Caki2 (cell line): Measurements from ENCODE around the gene REN. TPM values are rescaled to one million over a fixed set of nuclear protein-coding genes. Genes with fewer than 3 reads are reported as not detected.

Source experiments
- DNase-seq: peaks from one replicate; pipeline ENCODE4 v3.0.0-alpha.2; 2015; ENCODE audit warnings: low read depth
- in situ Hi-C: cut with HindIII; loops from 2 replicates; pipeline ENCODE4 v1.10.0; 2016; ENCODE audit warnings: low sequenced_read_pairs, low pct_unique_long_range_greater_than_20kb, mixed read lengths
- total RNA-seq: library from RNA; depleted of rRNA; stranded (reverse); fragments of >200 nt; shearing (Covaris generic); gene quantifications from 2 replicates; pipeline ENCODE4 v1.2.3, GENCODE V29; 2014; ENCODE audit warnings: low replicate concordance

The REN gene
- total RNA-seq, 1 experiment from 2014 or later = not detected

DNA sequence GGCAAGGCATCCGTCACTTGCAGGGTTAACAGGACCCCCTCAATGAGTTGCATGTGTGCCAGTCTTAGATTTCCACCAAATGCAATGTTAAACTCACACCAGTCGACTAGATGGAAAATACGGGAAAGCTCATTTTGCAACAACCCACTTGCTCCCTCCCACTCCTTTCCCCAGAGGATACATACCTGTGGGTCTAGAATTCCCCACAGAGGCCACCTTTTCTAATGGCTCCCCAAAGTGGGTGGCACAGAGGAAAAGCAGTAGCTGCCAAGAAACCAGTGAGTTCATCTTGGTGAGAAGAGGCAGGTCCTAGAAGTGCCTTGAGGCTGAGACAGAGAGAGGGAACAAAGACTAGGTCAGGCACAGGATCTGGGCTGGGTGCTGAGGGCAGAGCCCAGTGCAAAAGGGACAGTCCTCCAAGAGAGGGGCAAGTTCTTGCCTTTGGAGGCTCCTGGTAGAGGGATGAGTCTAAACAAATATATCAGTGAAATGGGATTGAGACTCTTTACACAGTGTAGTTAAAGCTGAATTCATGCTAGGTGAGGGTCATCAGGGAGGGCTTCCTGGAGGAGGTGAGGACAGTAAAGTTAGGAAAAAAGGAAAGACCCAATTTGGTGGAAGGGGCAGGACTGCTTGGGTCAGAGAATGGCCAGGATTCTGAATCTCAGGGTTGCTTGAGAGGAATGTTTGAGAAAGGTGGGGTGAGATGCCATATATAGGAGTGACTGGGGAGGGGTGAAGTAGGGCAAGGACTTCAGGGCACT lies 26.6 kb upstream of the REN start:
- DNase-seq = no peak
- in situ Hi-C loops = no loop called here

DNA sequence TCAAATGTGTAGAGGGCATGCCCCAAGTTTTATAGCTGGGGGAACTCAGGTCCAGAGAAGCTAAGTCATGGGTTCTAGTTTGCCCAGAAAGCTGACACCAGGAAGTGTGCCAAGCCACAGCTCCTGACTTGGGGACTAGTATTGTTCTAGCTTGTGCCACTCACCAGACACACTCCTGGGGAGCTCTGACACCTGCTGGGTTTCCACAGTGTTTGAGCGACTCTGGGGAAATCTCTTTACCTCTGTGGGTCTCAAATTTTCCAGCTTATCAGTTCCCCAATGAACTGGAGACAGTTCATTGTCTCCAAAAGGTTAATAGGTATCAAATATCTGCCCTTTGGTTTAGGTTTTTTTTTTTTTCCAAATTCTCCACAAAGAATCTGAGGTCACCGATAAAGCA lies 25.9 kb upstream of the REN start:
- no peak for DNase-seq
- in situ Hi-C loops = no loop called here

- DNase-seq = no peak
- in situ Hi-C loops = no loop called here
These were observed 25.3 kb upstream of the REN start for GRCh38 chr1:204191456-204191855.

DNA sequence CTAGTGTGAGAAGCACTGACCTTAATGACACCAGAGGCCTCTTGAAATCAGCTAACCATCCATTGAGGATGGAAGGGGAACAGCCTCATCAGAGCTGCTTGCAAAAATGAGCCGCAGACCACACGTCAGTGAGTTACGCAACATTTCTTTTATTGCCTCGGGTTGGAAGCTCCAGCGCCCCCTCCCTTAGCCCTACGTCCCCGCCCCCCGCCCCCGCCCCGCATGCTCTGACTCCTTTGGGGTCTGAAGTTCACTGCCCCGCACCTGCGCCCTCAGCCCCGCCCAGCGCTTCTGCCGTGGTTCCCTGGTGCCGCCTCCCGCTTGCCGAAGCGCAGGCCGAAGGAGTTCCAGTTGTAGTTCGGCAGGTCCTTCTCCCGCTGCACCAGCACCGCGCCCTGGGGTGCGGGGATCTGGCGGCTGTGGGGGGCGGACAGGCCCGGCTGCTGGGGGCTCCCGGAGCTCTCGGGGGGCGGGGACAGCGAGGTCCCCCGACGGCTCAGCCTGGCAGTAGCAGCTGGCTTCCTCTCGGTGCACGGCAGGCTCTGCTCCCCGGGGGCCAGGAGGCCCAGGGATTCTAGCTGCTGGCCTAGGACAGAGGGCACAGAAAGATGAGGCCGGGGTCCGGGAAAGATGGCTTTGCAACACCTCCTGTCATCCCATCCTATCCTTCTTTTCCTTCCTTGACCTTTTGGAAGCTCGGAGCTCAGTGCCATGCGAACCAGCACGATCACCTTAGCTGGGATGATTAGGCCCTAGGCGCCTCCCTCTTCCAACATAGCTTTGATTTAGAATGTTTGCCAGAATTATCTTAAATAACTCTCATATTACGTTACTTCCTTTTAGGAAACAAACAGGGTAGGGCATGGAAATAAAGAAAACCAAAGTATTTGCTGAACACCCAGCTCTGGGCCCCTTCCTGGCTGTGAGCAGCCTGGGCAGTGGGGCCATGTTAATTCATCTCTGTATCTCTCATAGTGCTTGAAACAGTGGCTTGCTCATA lies 24.4 kb upstream of the REN start:
- DNase-seq = no peak
- in situ Hi-C loops = no loop called here

GRCh38 chr1:204188959-204189639 lies 23.0 kb upstream of the REN start:
- in situ Hi-C loops = no loop called here
- DNase-seq = no peak

DNA sequence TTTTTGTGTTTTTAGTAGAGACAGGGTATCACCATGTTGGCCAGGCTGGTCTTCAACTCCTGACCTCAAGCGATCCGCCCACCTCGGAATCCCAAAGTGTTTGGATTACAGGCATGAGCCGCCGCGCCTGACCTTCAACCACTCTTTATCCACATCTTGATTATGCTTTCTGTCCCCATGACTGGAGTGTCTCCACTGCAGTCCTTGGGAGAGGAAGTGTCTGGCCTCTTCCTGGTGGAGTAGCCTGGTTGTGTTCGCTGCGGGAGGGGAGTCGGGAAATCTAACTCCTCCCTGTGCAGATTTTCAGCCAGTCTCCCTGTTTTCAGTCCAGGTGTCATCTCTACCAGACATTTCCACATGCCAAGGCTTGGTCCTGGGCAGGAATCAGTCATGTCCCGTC lies 20.5 kb upstream of the REN start:
- in situ Hi-C loops = no loop called here
- DNase-seq = no peak

DNA sequence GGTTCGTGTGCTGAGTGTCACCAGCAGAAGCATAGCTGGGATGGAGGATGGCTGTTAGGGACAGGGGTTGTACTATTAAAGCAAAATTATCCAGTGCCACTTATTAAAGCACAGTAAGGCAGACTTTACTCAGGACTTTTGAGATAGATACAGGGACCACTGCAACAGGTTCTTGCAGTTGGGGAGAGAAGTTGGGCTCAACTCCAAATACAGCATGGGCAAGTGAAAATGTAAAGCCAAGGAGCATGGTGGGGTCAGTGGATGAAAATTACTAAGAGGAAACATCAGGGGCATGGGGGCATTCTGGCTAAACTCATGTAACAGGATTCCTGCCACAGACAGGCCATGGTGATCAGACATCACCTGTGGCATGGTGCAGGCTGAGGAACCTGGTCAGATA lies 15.0 kb upstream of the REN start:
- in situ Hi-C loops = no loop called here
- DNase-seq = no peak

DNA sequence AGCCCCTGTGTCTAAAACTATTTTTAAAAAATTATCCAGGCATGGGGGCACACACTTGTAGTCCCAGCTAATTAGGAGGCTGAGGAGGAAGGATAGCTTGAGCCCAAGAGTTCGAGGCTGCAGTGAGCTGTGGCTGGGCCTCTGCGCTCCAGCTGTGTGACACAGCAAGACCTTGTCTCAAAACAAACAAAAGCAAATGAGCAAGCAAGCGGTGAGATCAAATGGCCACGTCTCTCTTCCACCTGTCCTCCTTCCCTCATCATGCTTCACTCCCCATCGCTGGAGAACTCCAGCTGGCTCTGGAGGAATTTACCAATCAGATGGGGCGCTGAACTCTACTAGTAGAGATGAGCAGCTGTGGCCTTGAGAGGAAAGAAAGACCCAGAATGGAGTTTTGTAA lies 14.0 kb upstream of the REN start:
- no peak for DNase-seq
- in situ Hi-C loops = no loop called here

DNA sequence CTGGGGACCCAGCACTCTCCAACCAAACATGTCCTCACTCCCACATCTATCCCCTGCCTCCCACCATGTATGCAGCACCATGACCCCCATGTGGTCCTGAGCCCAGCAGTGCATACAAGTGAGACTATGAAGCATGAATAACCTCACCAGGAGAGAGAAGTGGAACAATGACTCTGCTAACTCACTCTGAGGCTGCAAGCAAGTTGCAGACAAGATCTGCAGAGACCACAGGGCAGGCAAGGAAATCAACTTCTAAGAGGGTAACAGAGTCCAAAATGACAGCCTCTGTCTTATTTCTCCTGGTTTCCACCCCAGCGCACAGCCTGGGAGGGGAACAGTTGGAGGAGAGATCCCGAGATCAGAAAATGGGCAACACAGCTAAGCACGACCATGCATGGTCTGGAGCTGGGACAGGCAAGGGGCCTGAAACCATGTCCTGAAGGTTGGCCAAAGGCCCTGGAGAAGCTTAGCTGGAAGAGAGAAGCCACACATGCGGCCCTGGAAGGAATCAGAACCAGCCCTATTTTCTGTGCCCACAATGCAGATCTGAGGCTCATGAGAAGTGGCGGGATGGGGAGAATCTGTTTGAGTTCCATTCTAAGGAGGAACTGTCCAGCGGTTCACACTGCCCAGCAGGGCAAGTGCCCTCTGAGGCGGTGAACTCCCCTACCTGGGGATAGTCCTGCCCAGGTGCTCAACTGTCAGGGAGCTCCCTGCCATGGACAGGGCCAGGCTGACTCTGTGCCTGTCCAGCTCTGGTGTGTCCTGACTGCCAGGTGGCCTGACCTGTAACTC lies 12.5 kb upstream of the REN start:
- no peak for DNase-seq
- in situ Hi-C loops = no loop called here

- in situ Hi-C loops = no loop called here
- DNase-seq = no peak
These were observed 11.0 kb upstream of the REN start for GRCh38 chr1:204177133-204177532.

DNA sequence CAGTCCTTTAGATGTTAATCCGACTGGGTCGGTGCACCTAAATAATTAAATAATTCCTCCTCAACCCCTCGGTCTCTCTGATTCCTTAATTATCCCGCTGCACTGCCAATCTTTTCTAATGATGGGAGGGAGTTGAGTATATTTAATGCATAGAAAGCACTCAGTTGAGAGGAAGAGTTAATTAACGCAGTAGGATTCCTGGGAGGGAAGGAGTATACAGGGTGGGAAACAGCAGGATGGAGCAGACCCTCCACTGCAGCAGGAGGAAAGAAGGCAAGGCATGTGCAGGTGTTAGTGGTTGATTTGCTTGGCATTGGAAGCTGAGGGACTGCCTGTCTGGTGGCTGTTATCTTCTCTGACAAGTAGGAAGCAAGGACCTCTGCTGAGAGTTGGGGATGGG lies 9.9 kb upstream of the REN start:
- no peak for DNase-seq
- in situ Hi-C loops = no loop called here

- DNase-seq = no peak
- in situ Hi-C loops = no loop called here
These were observed 8.8 kb upstream of the REN start for GRCh38 chr1:204174958-204175357.

DNA sequence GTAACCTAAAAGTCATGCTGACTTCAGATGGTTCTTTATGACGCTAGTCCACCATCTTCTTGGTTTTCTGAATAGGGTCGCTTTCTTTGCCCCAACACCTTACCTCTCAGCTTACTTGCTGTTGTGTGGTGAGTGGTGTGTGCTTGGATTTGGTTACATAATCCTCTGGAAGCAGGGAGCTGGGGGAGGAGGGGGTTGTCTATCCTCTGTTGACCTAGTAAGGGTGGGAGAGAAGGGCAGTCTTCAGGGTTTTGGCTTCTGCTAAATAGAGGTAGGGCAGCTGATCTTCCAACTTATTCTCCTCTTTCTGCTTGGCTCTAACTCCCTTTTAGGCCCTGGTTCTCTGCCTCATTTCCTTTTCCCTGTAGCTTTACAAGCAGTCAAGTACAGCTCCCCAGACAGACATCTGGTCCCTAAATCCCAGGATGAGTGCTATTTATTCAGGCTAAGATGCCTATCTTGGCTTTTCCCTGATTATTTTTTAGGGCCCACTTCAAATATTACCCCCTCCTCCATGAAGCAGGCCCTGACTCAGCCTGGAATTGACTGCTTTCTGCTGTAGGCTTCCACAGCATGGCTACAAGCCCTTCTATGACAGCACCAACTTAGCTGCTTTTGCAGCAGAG lies 6.4 kb upstream of the REN start:
- in situ Hi-C loops = no loop called here
- DNase-seq = no peak

DNA sequence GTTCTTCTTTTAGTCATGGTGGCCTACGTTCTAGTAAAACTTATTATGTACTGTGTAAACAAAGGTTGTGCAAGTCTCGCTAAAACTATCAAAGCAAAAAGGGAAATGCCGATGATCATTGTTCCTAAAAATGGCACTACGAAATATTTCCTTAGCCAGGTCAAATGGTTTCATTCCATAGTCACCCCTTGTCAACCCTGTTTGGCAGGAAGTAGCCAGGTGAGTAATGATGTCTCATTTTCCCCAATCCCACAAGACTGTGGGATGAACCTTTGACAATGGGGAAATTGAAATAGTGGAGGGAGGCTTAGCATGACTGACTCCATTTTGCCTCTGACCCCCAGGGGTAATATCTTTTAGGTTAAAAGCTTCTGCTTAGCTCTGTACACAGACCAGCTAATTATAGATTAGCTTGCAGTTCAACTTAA lies 5.6 kb upstream of the REN start:
- in situ Hi-C loops = no loop called here
- DNase-seq = no peak

DNA sequence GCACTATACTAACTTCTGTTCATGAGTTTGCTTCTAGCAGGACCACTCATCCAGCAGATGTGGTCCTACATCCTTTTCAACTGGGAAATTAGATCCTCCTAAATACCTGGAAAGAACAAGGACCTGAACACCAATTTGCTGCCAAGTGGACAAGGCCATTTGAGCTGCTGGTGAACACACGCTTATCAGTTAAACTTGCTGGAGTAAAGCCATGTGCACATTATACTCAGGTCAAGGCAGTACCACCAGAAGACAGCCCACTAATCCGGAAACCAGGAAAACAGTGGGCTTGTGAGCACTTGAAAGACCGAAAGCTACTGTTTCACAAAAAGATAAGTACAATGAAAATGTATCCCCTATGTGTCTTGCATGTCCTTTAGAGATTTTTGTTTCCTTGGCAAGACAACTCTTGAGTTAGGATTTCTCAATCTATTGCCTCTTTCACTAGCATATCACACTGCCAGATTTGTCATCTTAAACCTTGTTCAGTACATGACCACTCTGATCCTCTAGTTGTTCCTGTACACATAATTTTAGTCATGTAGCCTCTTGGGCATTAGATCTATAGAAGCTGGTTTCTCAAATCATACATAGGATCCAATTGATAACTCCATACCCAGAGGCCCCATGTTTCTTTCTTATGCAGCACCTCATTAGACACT lies 4.5 kb upstream of the REN start:
- in situ Hi-C loops = no loop called here
- no peak for DNase-seq

DNA sequence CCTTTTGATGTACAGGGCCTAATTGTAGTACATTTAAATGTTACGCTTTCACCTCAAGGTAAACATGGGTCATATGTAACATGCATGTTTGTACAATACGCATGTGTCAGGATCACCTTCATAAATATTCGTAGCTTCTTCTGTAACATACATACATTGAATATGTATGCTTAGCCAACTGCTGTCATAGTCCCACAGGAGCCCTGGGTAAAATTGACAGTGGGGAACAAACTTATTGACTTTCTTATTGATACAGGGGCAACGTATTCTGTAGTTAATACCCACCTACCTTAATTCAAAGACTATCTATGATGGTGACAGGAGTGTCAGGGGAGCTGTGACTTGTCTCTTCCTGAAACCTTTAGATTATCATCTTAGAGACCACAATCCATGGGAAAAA lies 3.7 kb upstream of the REN start:
- DNase-seq = no peak
- in situ Hi-C loops = no loop called here

GRCh38 chr1:204167730-204168129 lies 1.6 kb upstream of the REN start:
- DNase-seq = no peak
- in situ Hi-C loops = no loop called here
